ENCODE measurements around the gene CERKL. TPM values are rescaled to one million over a fixed set of nuclear protein-coding genes. Genes with fewer than 3 reads are reported as not detected.

The CERKL gene
- total RNA-seq, 2 experiments from 2014 or later: not detected

DNA sequence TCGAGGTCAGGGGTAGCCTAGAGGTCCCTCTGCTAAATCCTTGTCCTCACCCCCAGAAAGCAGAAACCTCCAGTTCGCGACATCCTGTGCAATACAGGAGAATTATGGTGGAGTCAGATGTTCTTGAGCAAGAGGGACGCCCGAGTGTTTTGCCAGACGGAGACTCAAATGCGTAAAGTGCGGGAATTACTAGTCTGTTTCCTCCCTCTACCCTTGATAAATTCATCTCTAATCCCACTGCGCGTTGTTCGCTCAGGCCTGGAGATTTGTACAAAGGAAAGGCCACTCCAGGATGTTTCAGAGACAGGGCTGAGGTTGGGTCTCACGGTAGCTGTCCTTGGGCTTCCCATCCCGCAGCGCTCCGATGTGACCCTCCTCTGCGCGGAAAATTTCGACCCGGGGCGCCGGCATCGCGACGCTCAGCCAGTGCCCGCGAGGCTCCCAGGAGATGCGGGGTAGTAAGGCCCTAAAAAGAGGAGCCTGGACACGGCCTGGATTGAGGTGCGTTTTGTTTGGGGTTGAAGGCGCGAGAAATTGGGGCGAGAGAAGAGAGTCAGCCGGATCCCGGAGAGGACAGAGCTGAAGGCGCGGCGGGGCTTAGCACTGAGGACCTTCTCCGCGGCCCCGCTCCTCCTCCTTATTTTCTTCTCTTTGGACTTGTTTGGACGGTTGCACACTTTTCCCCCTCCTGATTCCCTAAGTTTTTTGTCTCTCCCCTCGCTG is 26.1 kb upstream of the CERKL start:
- Histone ChIP-seq H2AFZ (ENCODE audit: low read length) (no peak overlapping the region), H3K36me3 (ENCODE audit: insufficient read depth, low read length) (no peaks in the 10 kb centered on the region), H3K79me2 (ENCODE audit: insufficient read depth, low read depth, low read length) (no peaks in the 10 kb centered on the region), H3K27ac (ENCODE audit: low read depth, low read length, poor library complexity, severe bottlenecking) (no peak overlapping the region), H3K4me2 (ENCODE audit: low read length) (no peak overlapping the region), H3K9me2 (ENCODE audit: insufficient read depth, low read length) (no peaks in the 10 kb centered on the region), H3K4me1 (ENCODE audit: insufficient read depth, low read length, poor library complexity, severe bottlenecking) (peaks cover 15% of the 10 kb centered on the region), H4K20me1 (ENCODE audit: insufficient read depth, low read length) (no peaks in the 10 kb centered on the region), H3K9me3 (ENCODE audit: low read length) (no peaks in the 10 kb centered on the region), H3K4me3 (ENCODE audit: low read depth, low read length, poor library complexity, severe bottlenecking) (no peak overlapping the region)
- ChIA-PET CTCF (ENCODE audit: unreplicated experiment) (no interaction called here), POLR2A (no interaction called here)
- BruUV-seq (replicated peaks): no TSS peak
- intact Hi-C loops (cut with micrococcal nuclease; ENCODE audit: unreplicated experiment): no loop called here
- no peak for DNase-seq (ENCODE audit: low spot score)
- TF ChIP-seq, protein P1, sequence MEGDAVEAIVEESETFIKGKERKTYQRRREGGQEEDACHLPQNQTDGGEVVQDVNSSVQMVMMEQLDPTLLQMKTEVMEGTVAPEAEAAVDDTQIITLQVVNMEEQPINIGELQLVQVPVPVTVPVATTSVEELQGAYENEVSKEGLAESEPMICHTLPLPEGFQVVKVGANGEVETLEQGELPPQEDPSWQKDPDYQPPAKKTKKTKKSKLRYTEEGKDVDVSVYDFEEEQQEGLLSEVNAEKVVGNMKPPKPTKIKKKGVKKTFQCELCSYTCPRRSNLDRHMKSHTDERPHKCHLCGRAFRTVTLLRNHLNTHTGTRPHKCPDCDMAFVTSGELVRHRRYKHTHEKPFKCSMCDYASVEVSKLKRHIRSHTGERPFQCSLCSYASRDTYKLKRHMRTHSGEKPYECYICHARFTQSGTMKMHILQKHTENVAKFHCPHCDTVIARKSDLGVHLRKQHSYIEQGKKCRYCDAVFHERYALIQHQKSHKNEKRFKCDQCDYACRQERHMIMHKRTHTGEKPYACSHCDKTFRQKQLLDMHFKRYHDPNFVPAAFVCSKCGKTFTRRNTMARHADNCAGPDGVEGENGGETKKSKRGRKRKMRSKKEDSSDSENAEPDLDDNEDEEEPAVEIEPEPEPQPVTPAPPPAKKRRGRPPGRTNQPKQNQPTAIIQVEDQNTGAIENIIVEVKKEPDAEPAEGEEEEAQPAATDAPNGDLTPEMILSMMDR (conservative IDR thresholded peaks at IDR 0.05; ENCODE audit: low read length): no peak
- TF ChIP-seq EZH2phosphoT487 (IDR thresholded peaks at IDR 0.05; ENCODE audit: borderline replicate concordance, low read depth, low read length): no peak

DNA sequence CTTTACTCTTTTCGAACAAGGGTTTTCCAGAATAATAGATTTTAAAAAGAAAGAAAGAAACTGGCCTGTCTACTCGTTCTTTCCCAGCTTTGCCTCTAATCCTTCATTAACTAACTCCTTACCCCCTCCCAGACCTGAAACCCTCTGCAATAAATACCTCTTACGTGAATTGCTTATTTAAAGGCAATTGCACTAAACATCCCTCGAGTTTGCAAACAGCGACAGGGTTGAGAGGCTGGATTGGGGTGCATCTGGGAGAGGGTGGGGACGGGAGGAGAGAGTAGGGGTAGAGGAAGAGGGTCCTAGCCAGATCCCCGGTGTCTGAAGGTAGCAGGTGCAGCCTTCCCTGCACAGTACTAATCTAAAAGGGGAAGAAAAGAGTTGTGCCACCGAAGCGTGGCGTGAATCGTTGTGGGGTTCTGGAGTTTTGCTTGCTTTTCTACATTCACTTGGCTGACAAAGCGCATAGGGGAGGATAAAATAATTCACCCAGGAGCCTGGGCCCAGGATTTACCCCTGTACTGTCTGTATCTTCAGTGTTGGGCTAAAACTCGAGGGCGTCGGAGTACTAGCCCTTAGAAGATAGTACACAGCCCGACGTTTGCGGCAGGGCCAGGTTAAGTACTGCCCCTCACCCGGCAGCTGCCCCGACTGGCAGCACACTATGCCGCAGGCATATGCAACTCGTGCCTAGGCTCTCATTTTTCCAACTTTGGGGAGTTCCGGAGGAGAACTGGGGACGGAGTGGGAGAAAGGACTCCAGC is 25.3 kb upstream of the CERKL start:
- TF ChIP-seq, protein P1 (conservative IDR thresholded peaks at IDR 0.05; ENCODE audit: low read length): no peak
- no peak for TF ChIP-seq EZH2phosphoT487 (IDR thresholded peaks at IDR 0.05; ENCODE audit: borderline replicate concordance, low read depth, low read length)
- H3K79me2 ChIP-seq (ENCODE audit: insufficient read depth, low read depth, low read length): no peaks in the 10 kb centered on the region
- no peaks in the 10 kb centered on the region for H4K20me1 ChIP-seq (ENCODE audit: insufficient read depth, low read length)
- no peak overlapping the region for H3K4me3 ChIP-seq (ENCODE audit: low read depth, low read length, poor library complexity, severe bottlenecking)
- ChIA-PET POLR2A (no interaction called here), CTCF (ENCODE audit: unreplicated experiment) (no interaction called here)
- no peak overlapping the region for H3K27ac ChIP-seq (ENCODE audit: low read depth, low read length, poor library complexity, severe bottlenecking)
- no peaks in the 10 kb centered on the region for H3K36me3 ChIP-seq (ENCODE audit: insufficient read depth, low read length)
- H3K4me2 ChIP-seq (ENCODE audit: low read length): no peak overlapping the region
- peaks cover 14% of the 10 kb centered on the region for H3K4me1 ChIP-seq (ENCODE audit: insufficient read depth, low read length, poor library complexity, severe bottlenecking)
- H2AFZ ChIP-seq (ENCODE audit: low read length): no peak overlapping the region
- no peaks in the 10 kb centered on the region for H3K9me3 ChIP-seq (ENCODE audit: low read length)
- BruUV-seq (replicated peaks): no TSS peak
- no peak for DNase-seq (ENCODE audit: low spot score)
- intact Hi-C loops (cut with micrococcal nuclease; ENCODE audit: unreplicated experiment): no loop called here
- H3K9me2 ChIP-seq (ENCODE audit: insufficient read depth, low read length): no peaks in the 10 kb centered on the region
